ENCODE measurements around the gene APOM.

DNA sequence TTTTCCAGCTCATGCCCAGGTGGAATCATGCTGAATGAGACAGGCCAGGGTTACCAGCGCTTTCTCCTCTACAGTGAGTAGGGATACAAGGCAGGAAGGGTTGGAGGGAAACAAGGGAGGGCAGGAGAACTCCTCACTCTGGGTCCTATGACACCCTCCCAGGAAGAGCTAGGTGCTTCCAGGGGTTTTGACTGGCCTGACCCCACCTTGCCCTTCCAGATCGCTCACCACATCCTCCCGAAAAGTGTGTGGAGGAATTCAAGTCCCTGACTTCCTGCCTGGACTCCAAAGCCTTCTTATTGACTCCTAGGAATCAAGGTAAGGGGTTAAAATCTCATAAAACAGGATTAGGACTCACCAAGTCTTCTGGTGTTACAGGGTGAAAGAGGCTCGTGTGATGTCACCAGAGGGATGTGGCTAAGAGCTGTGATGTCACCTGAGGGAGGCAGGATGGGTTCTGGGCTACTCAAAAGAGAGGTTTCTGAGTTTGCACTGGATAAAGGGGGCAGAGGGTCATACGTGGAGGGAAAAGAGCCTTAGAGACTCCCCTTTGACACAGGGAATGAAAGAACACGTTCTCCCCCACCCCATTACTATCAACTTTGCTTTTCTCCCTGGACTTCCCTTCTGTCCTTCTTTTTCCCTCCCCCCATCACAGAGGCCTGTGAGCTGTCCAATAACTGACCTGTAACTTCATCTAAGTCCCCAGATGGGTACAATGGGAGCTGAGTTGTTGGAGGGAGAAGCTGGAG, 1.9 kb downstream of the APOM start:
- TF ChIP-seq, protein P1, sequence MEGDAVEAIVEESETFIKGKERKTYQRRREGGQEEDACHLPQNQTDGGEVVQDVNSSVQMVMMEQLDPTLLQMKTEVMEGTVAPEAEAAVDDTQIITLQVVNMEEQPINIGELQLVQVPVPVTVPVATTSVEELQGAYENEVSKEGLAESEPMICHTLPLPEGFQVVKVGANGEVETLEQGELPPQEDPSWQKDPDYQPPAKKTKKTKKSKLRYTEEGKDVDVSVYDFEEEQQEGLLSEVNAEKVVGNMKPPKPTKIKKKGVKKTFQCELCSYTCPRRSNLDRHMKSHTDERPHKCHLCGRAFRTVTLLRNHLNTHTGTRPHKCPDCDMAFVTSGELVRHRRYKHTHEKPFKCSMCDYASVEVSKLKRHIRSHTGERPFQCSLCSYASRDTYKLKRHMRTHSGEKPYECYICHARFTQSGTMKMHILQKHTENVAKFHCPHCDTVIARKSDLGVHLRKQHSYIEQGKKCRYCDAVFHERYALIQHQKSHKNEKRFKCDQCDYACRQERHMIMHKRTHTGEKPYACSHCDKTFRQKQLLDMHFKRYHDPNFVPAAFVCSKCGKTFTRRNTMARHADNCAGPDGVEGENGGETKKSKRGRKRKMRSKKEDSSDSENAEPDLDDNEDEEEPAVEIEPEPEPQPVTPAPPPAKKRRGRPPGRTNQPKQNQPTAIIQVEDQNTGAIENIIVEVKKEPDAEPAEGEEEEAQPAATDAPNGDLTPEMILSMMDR (IDR thresholded peaks at IDR 0.05): no peak
- TF ChIP-seq POLR2A (IDR thresholded peaks at IDR 0.05): no peak
